AG10803 (cell line): Measurements from ENCODE around the gene SLC34A3.

Experiments
- DNase-seq: peaks from one replicate; pipeline ENCODE4 v3.0.0; 2010; ENCODE audit warnings: low read depth
- H3K4me3 ChIP-seq: 2 replicates; pipeline ENCODE4 v1.5.1; 2011; ENCODE audit warnings: mild to moderate bottlenecking, low read length, control low read depth
- TF ChIP-seq, protein P1 (sequence below): conservative IDR thresholded peaks from 2 replicates; pipeline ENCODE4 v1.5.1; 2011; ENCODE audit warnings: mild to moderate bottlenecking, low read length, control low read depth, inconsistent platforms

Gene SLC34A3

DNA sequence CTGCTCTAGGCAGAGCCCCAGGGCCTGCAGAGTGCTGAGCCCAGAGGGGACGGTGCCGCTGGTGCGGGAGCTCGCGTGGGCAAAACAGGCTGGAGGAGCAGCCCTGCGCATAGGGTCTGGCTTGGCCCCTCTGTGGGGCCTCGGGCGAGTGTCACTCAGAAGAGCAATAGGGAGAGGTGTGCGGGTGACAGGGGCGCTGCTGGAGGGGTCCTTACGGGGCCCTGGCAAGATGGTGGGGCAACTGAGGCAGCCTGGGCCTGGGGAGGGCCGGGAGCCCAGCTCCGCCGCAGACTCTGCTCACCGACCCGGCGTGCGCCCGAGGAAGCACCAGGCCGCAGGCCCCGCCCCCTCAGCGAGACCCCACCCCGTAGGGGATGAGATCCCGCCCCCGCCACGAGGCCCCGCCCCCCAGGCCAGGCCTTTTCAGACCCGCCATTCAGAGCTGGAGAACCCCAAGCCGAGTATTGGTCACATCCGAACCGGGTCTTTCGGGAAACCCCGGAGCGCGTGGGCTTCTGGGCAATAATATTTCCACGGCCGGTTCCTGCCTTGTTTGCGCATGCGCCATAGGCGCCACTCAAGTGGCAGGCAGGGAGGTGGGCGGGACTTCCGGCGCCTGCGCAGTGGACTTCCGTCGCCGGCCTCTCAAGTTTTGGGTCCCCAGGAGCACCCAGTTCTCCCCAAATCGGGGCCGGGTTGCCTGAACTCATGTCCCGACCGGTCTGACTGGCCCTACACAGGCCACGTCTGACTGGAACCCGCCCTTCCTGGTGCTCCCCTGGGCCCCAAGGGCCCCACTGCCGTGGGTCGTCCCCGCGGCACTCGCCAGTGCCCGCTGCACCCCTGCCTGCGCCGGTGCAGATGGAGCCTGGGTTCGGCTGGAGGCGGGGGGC lies 7.4 kb upstream of the SLC34A3 start:
- peak overlapping the region; percentile 84 for H3K4me3 ChIP-seq
- peak; percentile 97 for DNase-seq
- TF ChIP-seq, protein P1, sequence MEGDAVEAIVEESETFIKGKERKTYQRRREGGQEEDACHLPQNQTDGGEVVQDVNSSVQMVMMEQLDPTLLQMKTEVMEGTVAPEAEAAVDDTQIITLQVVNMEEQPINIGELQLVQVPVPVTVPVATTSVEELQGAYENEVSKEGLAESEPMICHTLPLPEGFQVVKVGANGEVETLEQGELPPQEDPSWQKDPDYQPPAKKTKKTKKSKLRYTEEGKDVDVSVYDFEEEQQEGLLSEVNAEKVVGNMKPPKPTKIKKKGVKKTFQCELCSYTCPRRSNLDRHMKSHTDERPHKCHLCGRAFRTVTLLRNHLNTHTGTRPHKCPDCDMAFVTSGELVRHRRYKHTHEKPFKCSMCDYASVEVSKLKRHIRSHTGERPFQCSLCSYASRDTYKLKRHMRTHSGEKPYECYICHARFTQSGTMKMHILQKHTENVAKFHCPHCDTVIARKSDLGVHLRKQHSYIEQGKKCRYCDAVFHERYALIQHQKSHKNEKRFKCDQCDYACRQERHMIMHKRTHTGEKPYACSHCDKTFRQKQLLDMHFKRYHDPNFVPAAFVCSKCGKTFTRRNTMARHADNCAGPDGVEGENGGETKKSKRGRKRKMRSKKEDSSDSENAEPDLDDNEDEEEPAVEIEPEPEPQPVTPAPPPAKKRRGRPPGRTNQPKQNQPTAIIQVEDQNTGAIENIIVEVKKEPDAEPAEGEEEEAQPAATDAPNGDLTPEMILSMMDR = no peak

- no peak for DNase-seq
- H3K4me3 ChIP-seq = peak within 1 kb of the TSS; percentile 84
- TF ChIP-seq, protein P1 = no peak
These were observed 5.6 kb upstream of the SLC34A3 start, which contains the start of gene CYSRT1 for GRCh38 chr9:137224830-137225694. Gene CYSRT1 (plus strand): TSS chr9:137225174. CDS start chr9:137225622, 448 bp downstream.

GRCh38 chr9:137225699-137226331 lies 4.9 kb upstream of the SLC34A3 start:
- H3K4me3 ChIP-seq = no peak overlapping the region
- DNase-seq = no peak
- TF ChIP-seq, protein P1 = no peak

GRCh38 chr9:137226338-137227053 lies 4.2 kb upstream of the SLC34A3 start:
- DNase-seq = no peak
- TF ChIP-seq, protein P1 = no peak
- no peak overlapping the region for H3K4me3 ChIP-seq

DNA sequence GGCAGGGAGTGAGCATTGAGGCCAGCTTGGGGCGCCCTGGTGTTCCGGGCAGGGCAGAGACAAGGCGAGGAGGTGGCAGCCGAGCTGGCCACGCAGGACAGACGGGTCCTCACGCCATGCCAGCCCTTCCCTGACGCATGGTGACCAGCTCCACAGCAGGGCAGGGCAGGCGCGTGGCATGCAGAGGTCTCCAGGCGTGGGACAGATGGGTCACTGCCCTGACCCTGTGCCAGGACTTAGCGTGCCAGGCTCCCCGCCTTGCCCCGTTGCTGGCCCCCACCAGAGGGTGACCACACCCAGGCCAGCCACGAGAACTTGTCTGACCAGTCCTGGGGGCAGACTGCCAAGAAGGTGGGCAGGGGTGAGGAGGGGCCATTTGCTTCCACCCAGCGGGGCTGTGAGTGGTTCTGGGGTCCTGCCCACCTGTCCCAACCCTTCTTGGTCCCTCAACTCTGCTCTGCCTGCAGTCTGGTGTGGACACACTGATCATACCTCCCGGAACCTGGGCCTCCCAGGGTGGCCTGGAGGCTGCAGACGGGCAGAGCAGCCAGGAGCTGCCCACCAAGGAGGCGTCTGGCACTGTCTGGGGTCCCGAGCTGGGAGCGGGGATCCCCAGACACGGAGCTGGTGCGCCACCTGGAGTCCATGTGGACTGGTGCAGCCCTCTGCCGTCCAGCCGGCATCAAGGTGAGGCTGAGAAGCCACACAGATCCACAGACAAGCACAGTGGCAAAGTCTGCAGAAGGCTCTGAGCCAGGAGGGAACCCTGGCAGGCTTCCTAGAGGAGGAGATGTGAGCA lies 3.4 kb upstream of the SLC34A3 start, which contains the start of gene RNF224:
Gene RNF224 (plus strand): TSS at position 449 of the 799 bp plus-strand sequence. CDS start 834 bp downstream, outside the sequence.
- DNase-seq = peak; percentile 54
- H3K4me3 ChIP-seq = no peak within 1 kb of the TSS
- TF ChIP-seq, protein P1 = peak; percentile 79
